Measurements from ENCODE around the gene PLXDC1. TPM values are rescaled to one million over a fixed set of nuclear protein-coding genes. Genes with fewer than 3 reads are reported as not detected.

The PLXDC1 gene
- total RNA-seq, 1 donor from 2014 or later = 0.28 TPM

GRCh38 chr17:39145143-39145542 lies 6.3 kb downstream of the PLXDC1 start:
- TF ChIP-seq CTCF (conservative IDR thresholded peaks at IDR 0.05) = no peak

GRCh38 chr17:39144416-39144840 lies 7.0 kb downstream of the PLXDC1 start:
- H3K27me3 Mint-ChIP-seq (ENCODE audit: low read depth) = peaks cover 18% of the 10 kb centered on the region
- TF ChIP-seq CTCF (conservative IDR thresholded peaks at IDR 0.05) = no peak
- no peak overlapping the region for H3K27ac Mint-ChIP-seq (ENCODE audit: unreplicated experiment)
- no peaks in the 10 kb centered on the region for H3K36me3 Mint-ChIP-seq (ENCODE audit: low read depth)
- no peak overlapping the region for H3K4me3 Mint-ChIP-seq
- H3K9me3 Mint-ChIP-seq = no peaks in the 10 kb centered on the region
- no peaks in the 10 kb centered on the region for H3K4me1 Mint-ChIP-seq
- no peak for DNase-seq (ENCODE audit: low read depth, low spot score)

More at GRCh38 chr17:39145143-39145542, 6.3 kb downstream of the PLXDC1 start:
- Mint-ChIP-seq H3K27me3 (ENCODE audit: low read depth) (peaks cover 26% of the 10 kb centered on the region), H3K9me3 (no peaks in the 10 kb centered on the region), H3K4me1 (no peaks in the 10 kb centered on the region), H3K36me3 (ENCODE audit: low read depth) (no peaks in the 10 kb centered on the region), H3K27ac (ENCODE audit: unreplicated experiment) (no peak overlapping the region), H3K4me3 (no peak overlapping the region)
- DNase-seq (ENCODE audit: low read depth, low spot score) = no peak

- no peak for TF ChIP-seq CTCF (conservative IDR thresholded peaks at IDR 0.05)
- Mint-ChIP-seq H3K27me3 (ENCODE audit: low read depth) (peaks cover 12% of the 10 kb centered on the region), H3K27ac (ENCODE audit: unreplicated experiment) (no peak overlapping the region), H3K9me3 (no peaks in the 10 kb centered on the region), H3K4me3 (no peak overlapping the region), H3K4me1 (no peaks in the 10 kb centered on the region), H3K36me3 (ENCODE audit: low read depth) (no peaks in the 10 kb centered on the region)
- DNase-seq (ENCODE audit: low read depth, low spot score) = no peak
These were observed 7.8 kb downstream of the PLXDC1 start for GRCh38 chr17:39143552-39144093.

GRCh38 chr17:39141915-39142664 lies 9.3 kb downstream of the PLXDC1 start:
- Mint-ChIP-seq H3K4me1 (peaks cover 3% of the 10 kb centered on the region), H3K27me3 (ENCODE audit: low read depth) (peaks cover 1% of the 10 kb centered on the region), H3K4me3 (no peak overlapping the region), H3K36me3 (ENCODE audit: low read depth) (no peaks in the 10 kb centered on the region), H3K9me3 (no peaks in the 10 kb centered on the region), H3K27ac (ENCODE audit: unreplicated experiment) (no peak overlapping the region)
- no peak for TF ChIP-seq CTCF (conservative IDR thresholded peaks at IDR 0.05)
- DNase-seq (ENCODE audit: low read depth, low spot score) = no peak

GRCh38 chr17:39141294-39141693 lies 10.1 kb downstream of the PLXDC1 start:
- DNase-seq (ENCODE audit: low read depth, low spot score) = no peak
- peaks cover 6% of the 10 kb centered on the region for H3K4me1 Mint-ChIP-seq
- H3K4me3 Mint-ChIP-seq = no peak overlapping the region
- no peak for TF ChIP-seq CTCF (conservative IDR thresholded peaks at IDR 0.05)
- H3K9me3 Mint-ChIP-seq = no peaks in the 10 kb centered on the region
- no peaks in the 10 kb centered on the region for H3K36me3 Mint-ChIP-seq (ENCODE audit: low read depth)
- H3K27ac Mint-ChIP-seq (ENCODE audit: unreplicated experiment) = no peak overlapping the region
- no peaks in the 10 kb centered on the region for H3K27me3 Mint-ChIP-seq (ENCODE audit: low read depth)
